ENCODE measurements around the gene FMNL3. TPM values are rescaled to one million over a fixed set of nuclear protein-coding genes. Genes with fewer than 3 reads are reported as not detected.
"Not testable (repeated sequence)": the region's sequence is repeated elsewhere in the genome, so short reads cannot be mapped to it uniquely, and the experiment has no call there.

Gene FMNL3
- total and polyA plus RNA-seq, 7 experiments from 2014 or later: 10.4 to 40.4 (median 37.8) TPM

DNA sequence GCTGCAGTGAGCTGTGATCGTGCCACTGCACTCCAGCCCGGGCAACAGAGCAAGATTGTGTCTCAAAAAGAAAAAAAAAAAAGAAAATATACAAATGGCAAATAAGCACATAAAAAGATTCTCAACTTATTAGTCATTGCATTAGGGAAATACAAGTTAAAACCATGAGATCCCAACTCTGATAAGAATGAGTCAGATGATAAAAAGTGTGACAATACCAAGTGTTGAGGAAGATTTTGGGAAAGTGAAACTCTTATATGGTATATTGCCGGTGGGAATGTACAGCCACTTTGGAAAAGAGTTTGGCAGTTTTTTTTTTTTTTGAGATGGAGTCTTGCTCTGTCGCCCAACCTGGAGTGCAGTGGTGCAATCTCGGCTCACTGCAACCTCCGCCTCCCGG lies 91.5 kb downstream of the FMNL3 start:
- Histone ChIP-seq H3K36me3 (ENCODE audit: control insufficient read depth in 2 of 3, insufficient read depth in 3 of 3, low read length in 3 of 3) (no peaks in the 10 kb centered on the region), H3K27ac (ENCODE audit: low read depth, low read length) (no peak overlapping the region), H3K27me3 (ENCODE audit: control insufficient read depth in 2 of 2, insufficient read depth in 2 of 2, low read length in 2 of 2) (peaks cover 0 to 2% of the 10 kb centered on the region in 2 donors), H3K9me3 (ENCODE audit: control insufficient read depth in 2 of 3, low read length in 3 of 3) (no peaks in the 10 kb centered on the region), H3K4me3 (ENCODE audit: low read length) (no peak overlapping the region), H3K4me1 (ENCODE audit: control insufficient read depth in 2 of 2, insufficient read depth in 2 of 2, low read length in 2 of 2) (no peaks in the 10 kb centered on the region)
- POLR2A ChIA-PET: no interaction called here
- Mint-ChIP-seq H3K4me3 (no peak overlapping the region), H3K27ac (no peak overlapping the region), H3K4me1 (peaks cover under 1 to 13% (median 7%) of the 10 kb centered on the region in 7 donors), H3K36me3 (peaks cover 0 to 4% (median 0%) of the 10 kb centered on the region in 5 donors), H3K9me3 (peaks cover 0 to 5% (median 0%) of the 10 kb centered on the region in 11 donors), H3K27me3 (peaks cover 5 to 40% (median 17%) of the 10 kb centered on the region in 5 donors)
- CTCF ChIA-PET: interaction anchor here (0.7 to 0.8 kb wide), 2 partner anchors 69 to 298 kb away, joined by 4 to 7 read pairs; no protein-coding TSS in a partner anchor
- ATAC-seq (no peak), DNase-seq (no peak)
- intact Hi-C loops (cut with micrococcal nuclease): no loop called here

DNA sequence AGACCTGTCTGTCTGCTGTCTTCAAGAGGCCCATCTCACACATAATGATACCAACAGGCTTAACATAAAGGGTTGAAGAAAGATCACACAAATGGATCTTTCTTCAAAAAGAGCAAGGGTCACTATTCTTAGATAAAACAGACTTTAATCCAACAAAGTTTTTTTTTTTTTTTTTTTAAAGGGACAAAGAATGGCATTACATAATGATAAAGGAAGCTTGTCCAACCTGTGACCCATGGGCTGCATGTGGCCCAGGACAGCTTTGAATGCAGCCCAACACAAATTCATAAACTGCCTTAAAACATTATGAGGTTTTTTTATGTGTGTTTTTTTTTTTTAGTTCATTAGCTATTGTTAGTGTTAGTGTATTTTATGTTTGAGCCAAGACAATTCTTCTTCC lies 95.0 kb downstream of the FMNL3 start:
- H3K4me3 Mint-ChIP-seq: no peak overlapping the region
- no peak for ATAC-seq

DNA sequence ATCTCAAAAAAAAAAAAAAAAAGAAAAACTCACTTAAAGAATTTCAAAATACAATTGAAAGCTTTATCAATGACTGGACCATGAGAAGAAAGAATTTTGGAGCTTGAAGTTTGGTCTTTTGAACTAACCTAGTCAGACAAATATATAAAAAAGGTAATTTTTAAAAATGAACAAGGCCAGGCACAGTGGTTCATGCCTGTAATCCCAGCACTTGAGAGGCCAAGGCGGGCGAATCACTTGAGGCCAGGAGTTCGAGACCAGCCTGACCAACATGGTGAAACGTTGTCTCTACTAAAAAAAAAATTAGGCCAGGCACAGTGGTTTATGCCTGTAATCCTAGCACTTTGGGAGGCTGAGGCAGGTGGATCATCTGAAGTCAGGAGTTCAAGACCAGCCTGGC lies 96.4 kb downstream of the FMNL3 start:
- not testable (repeated sequence) for H3K36me3 ChIP-seq (ENCODE audit: control insufficient read depth in 2 of 3, insufficient read depth in 3 of 3, low read length in 3 of 3); H3K27ac Mint-ChIP-seq
- POLR2A ChIA-PET: interaction anchor here (0.6 to 0.7 kb wide), 2 partner anchors 155 to 308 kb away, joined by 4 to 7 read pairs; no protein-coding TSS in a partner anchor

More for the DNA sequence above, 95.0 kb downstream of the FMNL3 start:
- Histone ChIP-seq H3K4me1 (ENCODE audit: control insufficient read depth in 2 of 2, insufficient read depth in 2 of 2, low read length in 2 of 2) (no peaks in the 10 kb centered on the region), H3K36me3 (ENCODE audit: control insufficient read depth in 2 of 3, insufficient read depth in 3 of 3, low read length in 3 of 3) (no peaks in the 10 kb centered on the region), H3K4me3 (ENCODE audit: low read length) (no peak overlapping the region), H3K27me3 (ENCODE audit: control insufficient read depth in 2 of 2, insufficient read depth in 2 of 2, low read length in 2 of 2) (peaks cover 0 to 2% of the 10 kb centered on the region in 2 donors), H3K27ac (ENCODE audit: low read depth, low read length) (no peak overlapping the region), H3K9me3 (ENCODE audit: control insufficient read depth in 2 of 3, low read length in 3 of 3) (no peaks in the 10 kb centered on the region)
- CTCF ChIA-PET: interaction anchor here (0.6 to 0.7 kb wide), 3 partner anchors 95 to 340 kb away, joined by 3 to 4 read pairs (median 3); no protein-coding TSS in a partner anchor
- peaks cover 0 to 7% (median 5%) of the 10 kb centered on the region in 7 donors for H3K4me1 Mint-ChIP-seq
- peaks cover 0 to 11% (median 2%) of the 10 kb centered on the region in 11 donors for H3K9me3 Mint-ChIP-seq
- peaks cover 10 to 24% (median 12%) of the 10 kb centered on the region in 5 donors for H3K27me3 Mint-ChIP-seq
- H3K27ac Mint-ChIP-seq: no peak overlapping the region
- intact Hi-C loops (cut with micrococcal nuclease): no loop called here
- H3K36me3 Mint-ChIP-seq: peaks cover 0 to 8% (median 5%) of the 10 kb centered on the region in 5 donors
- POLR2A ChIA-PET: interaction anchor here (0.6 to 1.3 kb wide), 2 partner anchors 10 to 723 kb away, joined by 3 to 5 read pairs; no protein-coding TSS in a partner anchor
- DNase-seq: no peak

DNA sequence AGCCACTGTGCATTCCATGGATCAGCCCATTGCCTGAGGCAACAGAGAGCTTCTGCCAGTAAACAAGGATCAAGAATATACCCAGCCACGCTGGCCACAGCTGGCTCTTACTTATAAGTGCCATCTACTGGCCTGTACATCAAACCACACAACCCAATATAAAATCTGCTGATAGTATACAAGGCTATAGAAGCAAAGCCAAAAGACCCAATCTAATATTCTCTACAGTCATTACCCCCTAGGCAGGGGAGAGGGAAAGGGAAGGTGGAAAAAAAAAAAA lies 97.4 kb downstream of the FMNL3 start:
- intact Hi-C loops (cut with micrococcal nuclease): no loop called here
- Histone ChIP-seq H3K9me3 (ENCODE audit: control insufficient read depth in 2 of 3, low read length in 3 of 3) (no peaks in the 10 kb centered on the region), H3K36me3 (ENCODE audit: control insufficient read depth in 2 of 3, insufficient read depth in 3 of 3, low read length in 3 of 3) (no peaks in the 10 kb centered on the region), H3K27ac (ENCODE audit: low read depth, low read length) (no peak overlapping the region), H3K4me1 (ENCODE audit: control insufficient read depth in 2 of 2, insufficient read depth in 2 of 2, low read length in 2 of 2) (no peaks in the 10 kb centered on the region), H3K4me3 (ENCODE audit: low read length) (no peak overlapping the region), H3K27me3 (ENCODE audit: control insufficient read depth in 2 of 2, insufficient read depth in 2 of 2, low read length in 2 of 2) (no peaks in the 10 kb centered on the region)
- Mint-ChIP-seq H3K27me3 (peaks cover 10 to 17% (median 11%) of the 10 kb centered on the region in 5 donors), H3K27ac (no peak overlapping the region), H3K4me1 (peaks cover 0 to 10% (median 2%) of the 10 kb centered on the region in 7 donors), H3K4me3 (no peak overlapping the region), H3K9me3 (peaks cover 0 to 12% (median 2%) of the 10 kb centered on the region in 11 donors), H3K36me3 (peaks cover 0 to 8% (median 5%) of the 10 kb centered on the region in 5 donors)
- ChIA-PET POLR2A (interaction anchor here (0.7 kb wide), 1 partner anchor 427 kb away, joined by 3 read pairs; no protein-coding TSS in a partner anchor), CTCF (interaction anchor here (0.6 kb wide), 1 partner anchor 96 kb away, joined by 5 read pairs; no protein-coding TSS in a partner anchor)
- DNase-seq (no peak), ATAC-seq (no peak)

More for the DNA sequence above, 96.4 kb downstream of the FMNL3 start:
- H3K4me1 Mint-ChIP-seq; DNase-seq; H3K4me3 ChIP-seq (ENCODE audit: low read length); H3K4me1 ChIP-seq (ENCODE audit: control insufficient read depth in 2 of 2, insufficient read depth in 2 of 2, low read length in 2 of 2); H3K27me3 ChIP-seq (ENCODE audit: control insufficient read depth in 2 of 2, insufficient read depth in 2 of 2, low read length in 2 of 2); intact Hi-C loops (cut with micrococcal nuclease); H3K4me3 Mint-ChIP-seq; H3K27ac ChIP-seq (ENCODE audit: low read depth, low read length); H3K9me3 ChIP-seq (ENCODE audit: control insufficient read depth in 2 of 3, low read length in 3 of 3); ATAC-seq; H3K36me3 Mint-ChIP-seq: not testable (repeated sequence)
- CTCF ChIA-PET: interaction anchor here (0.6 to 0.7 kb wide), 2 partner anchors 32 to 34 kb away, joined by 3 read pairs; no protein-coding TSS in a partner anchor
- H3K27me3 Mint-ChIP-seq: peaks cover 10 to 24% (median 11%) of the 10 kb centered on the region in 5 donors
- H3K9me3 Mint-ChIP-seq: peaks cover 0 to 12% (median 2%) of the 10 kb centered on the region in 11 donors

DNA sequence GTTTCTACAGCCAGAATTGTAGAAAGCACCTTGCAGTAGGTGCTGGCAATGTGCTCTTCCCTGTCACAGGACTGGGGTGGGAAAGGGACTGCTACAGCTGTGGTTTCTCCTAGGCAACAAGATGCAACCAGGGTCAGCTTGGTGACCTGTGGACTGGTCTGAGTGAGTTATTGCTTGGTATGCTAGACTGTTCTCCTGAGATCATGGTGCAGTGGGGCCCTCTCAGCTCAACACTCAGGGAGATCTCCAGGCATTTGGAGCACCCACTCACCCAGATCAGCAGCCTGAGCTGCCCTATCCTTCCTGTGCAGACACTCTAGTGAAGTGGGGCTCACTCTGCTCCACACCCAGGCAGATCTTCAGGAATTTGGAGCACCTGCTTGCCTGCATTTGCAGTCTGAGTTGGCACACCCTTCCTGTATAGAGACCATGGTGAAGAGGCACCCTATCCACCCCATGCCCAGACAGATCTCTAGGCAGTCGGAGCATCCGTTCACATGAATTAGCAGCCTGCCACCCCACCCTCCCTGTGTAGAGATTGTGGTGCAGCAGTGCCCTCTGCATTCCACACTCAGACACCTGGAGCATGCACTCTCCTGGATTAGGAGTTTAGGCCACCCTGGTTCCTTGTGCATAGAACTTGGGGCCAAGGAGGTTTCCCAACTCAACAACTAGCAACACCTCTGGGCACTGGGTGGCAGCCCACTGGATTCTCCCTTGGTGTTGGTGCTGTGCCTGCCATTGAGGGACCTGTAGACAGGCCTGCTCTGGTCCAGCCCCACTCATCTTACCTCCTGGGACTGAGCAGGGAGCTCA lies 97.9 kb downstream of the FMNL3 start:
- Histone ChIP-seq H3K4me1 (ENCODE audit: control insufficient read depth in 2 of 2, insufficient read depth in 2 of 2, low read length in 2 of 2) (no peaks in the 10 kb centered on the region), H3K9me3 (ENCODE audit: control insufficient read depth in 2 of 3, low read length in 3 of 3) (no peaks in the 10 kb centered on the region), H3K36me3 (ENCODE audit: control insufficient read depth in 2 of 3, insufficient read depth in 3 of 3, low read length in 3 of 3) (no peaks in the 10 kb centered on the region), H3K27ac (ENCODE audit: low read depth, low read length) (no peak overlapping the region), H3K4me3 (ENCODE audit: low read length) (no peak overlapping the region), H3K27me3 (ENCODE audit: control insufficient read depth in 2 of 2, insufficient read depth in 2 of 2, low read length in 2 of 2) (no peaks in the 10 kb centered on the region)
- peaks cover 0 to 8% (median 5%) of the 10 kb centered on the region in 5 donors for H3K36me3 Mint-ChIP-seq
- ChIA-PET POLR2A (interaction anchor here (0.5 kb wide), 1 partner anchor 12 kb away, joined by 3 read pairs; no protein-coding TSS in a partner anchor), CTCF (interaction anchor here (0.6 kb wide), 1 partner anchor 96 kb away, joined by 5 read pairs; no protein-coding TSS in a partner anchor)
- intact Hi-C loops (cut with micrococcal nuclease): no loop called here
- H3K27ac Mint-ChIP-seq: no peak overlapping the region
- DNase-seq: no peak
- ATAC-seq: no peak
- no peak overlapping the region for H3K4me3 Mint-ChIP-seq
- H3K4me1 Mint-ChIP-seq: peaks cover 0 to 10% (median 2%) of the 10 kb centered on the region in 7 donors
- peaks cover 8 to 15% (median 11%) of the 10 kb centered on the region in 5 donors for H3K27me3 Mint-ChIP-seq
- peaks cover 0 to 12% (median 2%) of the 10 kb centered on the region in 11 donors for H3K9me3 Mint-ChIP-seq

DNA sequence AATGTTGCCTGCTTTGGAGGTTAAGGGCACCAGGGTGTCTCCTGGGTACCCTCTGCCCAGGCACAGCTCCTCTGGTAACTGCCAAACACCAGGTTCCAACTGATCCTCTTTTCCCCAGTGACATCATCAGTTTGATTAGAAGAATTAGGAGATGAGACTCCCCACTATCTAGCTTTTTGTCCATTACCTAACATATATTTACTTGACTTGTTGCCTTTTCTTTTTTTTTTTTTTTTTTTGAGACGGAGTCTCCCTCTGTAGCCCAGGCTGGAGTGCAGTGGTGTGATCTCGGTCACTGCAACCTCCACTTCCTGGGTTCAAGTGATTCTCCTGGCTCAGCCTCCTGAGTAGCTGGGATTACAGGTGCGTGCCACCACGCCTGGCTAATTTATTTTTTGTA lies 101.7 kb downstream of the FMNL3 start, which contains the start of gene FAM186B:
TSS of gene FAM186B (minus strand) at position 101 of the 400 bp plus-strand sequence. CDS start 162 bp downstream, outside the sequence.
- DNase-seq; H3K9me3 ChIP-seq (ENCODE audit: control insufficient read depth in 2 of 3, low read length in 3 of 3); H3K4me1 Mint-ChIP-seq; intact Hi-C loops (cut with micrococcal nuclease); ATAC-seq; H3K4me3 ChIP-seq (ENCODE audit: low read length); H3K36me3 ChIP-seq (ENCODE audit: control insufficient read depth in 2 of 3, insufficient read depth in 3 of 3, low read length in 3 of 3); H3K27me3 Mint-ChIP-seq; POLR2A ChIA-PET; H3K27ac Mint-ChIP-seq; H3K27ac ChIP-seq (ENCODE audit: low read depth, low read length); H3K27me3 ChIP-seq (ENCODE audit: control insufficient read depth in 2 of 2, insufficient read depth in 2 of 2, low read length in 2 of 2); H3K4me3 Mint-ChIP-seq; CTCF ChIA-PET; H3K36me3 Mint-ChIP-seq; H3K4me1 ChIP-seq (ENCODE audit: control insufficient read depth in 2 of 2, insufficient read depth in 2 of 2, low read length in 2 of 2); H3K9me3 Mint-ChIP-seq: not testable (repeated sequence)
